GM21390 (cell line): ENCODE results near the gene ST6GALNAC3.
A peak's percentile ranks its signal among the peaks of the same experiment; 100 is the strongest.

Experiments
- ATAC-seq: cut with Tn5 transposase; IDR thresholded peaks from one replicate; pipeline ENCODE4 v1.9.1; 2021; ENCODE audit not compliant: unreplicated experiment

Gene ST6GALNAC3

GRCh38 chr1:76140227-76140626 lies 65.7 kb downstream of the ST6GALNAC3 start:
- no peak for ATAC-seq

DNA sequence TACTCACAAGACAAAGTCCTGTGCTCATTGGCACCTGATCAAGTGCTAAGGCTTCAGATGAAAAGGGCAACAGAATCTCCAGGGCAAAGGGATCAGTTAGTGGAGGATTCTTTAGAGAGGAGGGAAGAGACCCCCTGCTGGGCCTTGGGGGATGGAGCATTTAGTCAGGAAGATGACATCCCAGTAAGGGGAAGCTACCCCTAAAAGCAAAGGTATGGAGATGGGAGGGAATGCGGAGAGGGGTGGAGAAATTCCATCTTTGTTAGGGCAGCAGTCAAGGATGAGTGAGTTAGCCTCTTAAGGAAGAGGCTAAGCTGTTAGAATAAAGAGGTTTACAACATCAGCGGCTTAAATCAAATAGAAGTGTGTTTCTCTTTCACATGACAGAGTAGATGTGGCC lies 67.4 kb downstream of the ST6GALNAC3 start:
- no peak for ATAC-seq

DNA sequence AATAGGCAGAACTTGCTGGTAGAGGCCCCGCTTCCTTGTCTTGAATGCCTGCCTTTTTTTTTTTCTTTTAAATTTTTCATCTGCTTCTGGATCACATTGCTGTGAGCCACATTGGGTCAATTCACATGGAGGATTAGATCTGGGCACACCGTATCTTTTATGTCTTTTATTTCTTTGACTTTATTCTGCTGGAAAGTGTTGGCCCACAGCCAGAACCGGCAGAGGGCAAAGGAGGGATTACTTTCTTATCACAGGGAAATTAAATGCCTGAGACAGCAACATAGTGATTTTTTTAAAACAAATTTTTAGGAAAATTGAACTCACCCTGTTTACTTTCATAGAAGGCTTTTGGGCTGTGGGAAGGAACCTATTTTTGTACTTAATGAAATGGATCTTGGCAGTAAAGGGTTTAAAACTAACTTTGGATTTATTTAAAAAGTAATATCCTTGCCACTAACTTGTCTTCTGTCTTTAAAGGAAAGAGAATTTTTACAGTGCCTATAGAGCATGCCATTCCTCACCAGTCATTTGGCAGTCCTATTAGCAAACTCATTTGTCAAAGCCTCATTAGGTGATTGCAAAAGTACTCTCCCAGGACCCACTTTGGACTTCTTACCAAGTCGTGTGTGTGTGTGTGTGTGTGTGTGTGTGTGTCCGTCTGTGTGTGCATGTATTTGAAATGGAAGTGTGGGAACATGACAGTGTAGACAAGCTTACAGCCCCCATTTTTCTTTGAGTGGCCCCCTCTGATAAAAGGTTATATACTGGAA lies 68.4 kb downstream of the ST6GALNAC3 start:
- ATAC-seq: no peak

GRCh38 chr1:76144247-76144646 lies 69.7 kb downstream of the ST6GALNAC3 start:
- no peak for ATAC-seq

DNA sequence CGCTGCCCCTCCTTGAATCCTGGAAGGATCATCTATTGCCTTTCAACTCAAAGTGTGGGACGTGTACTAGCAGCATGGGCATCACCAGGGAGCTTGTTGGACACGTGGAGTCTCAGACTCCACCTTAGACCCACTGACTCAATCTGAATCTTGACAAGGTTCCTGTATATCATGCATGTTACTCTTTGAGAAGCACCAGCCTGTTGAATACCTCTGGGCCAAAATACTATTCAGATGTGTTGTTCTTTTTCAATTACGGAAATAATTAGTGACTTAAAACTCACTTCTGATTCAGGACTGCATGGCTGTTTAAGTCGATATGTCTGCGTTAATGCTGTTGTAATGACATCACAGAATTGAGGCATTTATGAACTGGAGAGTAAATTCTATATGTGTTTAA lies 70.8 kb downstream of the ST6GALNAC3 start:
- no peak for ATAC-seq

DNA sequence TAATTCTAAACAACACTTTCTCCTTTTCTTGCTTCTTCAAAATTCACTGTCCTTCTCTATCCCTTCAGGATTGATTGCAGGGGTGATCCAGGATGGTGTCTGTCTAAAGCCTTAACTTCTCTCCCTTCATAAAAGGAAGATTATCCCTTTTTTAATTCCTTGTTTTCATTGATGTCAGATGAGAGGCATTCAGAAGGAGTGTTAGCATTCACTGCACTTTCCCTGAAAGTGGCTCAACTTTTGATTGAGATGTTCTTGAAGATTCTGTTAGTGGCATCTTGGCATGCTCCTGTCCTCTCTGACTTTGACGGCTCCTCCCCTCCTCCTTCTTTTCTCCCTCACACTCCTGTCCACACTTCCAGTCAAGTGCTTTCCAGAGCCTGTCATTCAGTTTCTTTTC lies 71.6 kb downstream of the ST6GALNAC3 start:
- ATAC-seq: no peak

GRCh38 chr1:76147917-76148316 lies 73.4 kb downstream of the ST6GALNAC3 start:
- no peak for ATAC-seq

- no peak for ATAC-seq
Observed at GRCh38 chr1:76148460-76148859, 73.9 kb downstream of the ST6GALNAC3 start.

- no peak for ATAC-seq
Observed at GRCh38 chr1:76153841-76154205, 79.3 kb downstream of the ST6GALNAC3 start.

DNA sequence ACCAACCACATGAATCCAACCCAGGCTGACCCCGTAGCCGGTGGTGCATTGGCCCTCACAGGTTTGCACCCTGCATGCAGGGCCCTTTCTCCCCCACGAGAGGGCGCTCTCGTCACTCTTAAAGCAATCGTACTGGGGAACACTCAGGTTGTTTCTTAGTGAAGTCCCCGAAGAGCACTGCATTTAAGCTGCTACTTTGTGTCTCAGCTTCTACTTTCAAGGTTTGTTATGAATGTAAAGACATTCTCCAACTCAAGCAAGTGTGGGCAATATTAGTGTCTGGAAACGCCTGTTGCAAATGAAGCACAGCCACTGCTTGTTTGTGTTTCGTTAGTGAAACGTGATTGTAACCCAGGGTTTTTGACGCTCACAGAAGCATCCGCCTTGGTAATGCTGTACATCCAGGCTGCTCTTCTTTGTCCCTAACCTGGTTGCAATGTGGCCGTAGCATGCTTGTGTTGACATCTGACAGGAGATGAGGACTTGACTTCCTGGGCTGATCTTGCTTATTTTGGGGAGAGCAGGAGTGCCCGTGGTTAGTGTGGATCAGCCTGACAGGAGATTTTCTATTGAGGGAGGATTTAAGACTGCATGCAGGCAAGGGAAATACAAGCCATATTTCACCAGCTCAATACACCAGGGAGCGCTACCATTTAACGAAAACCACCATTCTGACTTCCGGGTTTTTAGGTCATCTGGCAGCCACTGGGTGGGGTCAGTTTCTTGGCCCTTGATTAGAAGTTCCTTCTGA lies 79.8 kb downstream of the ST6GALNAC3 start:
- peak; percentile 98 for ATAC-seq

GRCh38 chr1:76156987-76157386 lies 82.4 kb downstream of the ST6GALNAC3 start:
- ATAC-seq: no peak

DNA sequence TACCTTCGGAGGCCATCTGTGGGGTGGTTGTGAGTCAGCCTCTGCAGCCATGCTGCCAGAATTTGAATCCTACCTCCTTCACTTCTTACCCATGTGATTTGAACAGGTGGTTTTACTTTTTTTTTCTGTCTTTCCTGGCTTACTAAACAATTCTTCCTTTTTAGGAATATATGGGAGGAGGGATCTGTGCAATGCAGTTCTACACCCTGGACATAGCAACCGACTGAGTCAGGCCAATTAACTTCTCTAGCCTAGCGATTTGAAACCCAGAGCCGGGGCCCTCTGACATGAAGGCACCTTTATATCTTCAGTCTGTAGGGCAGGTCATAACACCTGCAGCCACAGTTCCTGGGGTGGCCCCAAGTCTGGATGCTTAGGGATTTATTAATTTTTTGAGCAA lies 83.6 kb downstream of the ST6GALNAC3 start:
- ATAC-seq: no peak

DNA sequence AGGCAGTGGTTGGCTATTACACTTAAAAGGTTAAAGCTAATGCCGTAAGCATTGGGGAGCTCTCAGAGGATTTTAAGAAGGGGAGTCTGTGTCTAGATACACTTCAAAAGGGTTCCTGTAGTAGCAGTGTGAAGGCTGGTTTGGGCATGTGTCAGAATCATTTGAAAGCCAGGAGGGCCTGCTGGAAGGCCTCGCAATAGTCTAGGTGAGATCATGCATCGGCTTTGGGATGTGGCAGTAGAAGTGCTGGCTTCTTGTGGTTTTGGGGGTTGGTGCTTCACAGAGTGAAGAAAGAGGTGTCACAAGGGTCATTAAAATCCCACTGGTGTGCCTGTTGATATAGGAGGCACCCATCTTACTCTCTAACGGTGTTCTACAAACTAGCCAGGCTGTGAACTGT lies 85.7 kb downstream of the ST6GALNAC3 start:
- ATAC-seq: no peak

- no peak for ATAC-seq
Observed at GRCh38 chr1:76161451-76161850, 86.9 kb downstream of the ST6GALNAC3 start.

DNA sequence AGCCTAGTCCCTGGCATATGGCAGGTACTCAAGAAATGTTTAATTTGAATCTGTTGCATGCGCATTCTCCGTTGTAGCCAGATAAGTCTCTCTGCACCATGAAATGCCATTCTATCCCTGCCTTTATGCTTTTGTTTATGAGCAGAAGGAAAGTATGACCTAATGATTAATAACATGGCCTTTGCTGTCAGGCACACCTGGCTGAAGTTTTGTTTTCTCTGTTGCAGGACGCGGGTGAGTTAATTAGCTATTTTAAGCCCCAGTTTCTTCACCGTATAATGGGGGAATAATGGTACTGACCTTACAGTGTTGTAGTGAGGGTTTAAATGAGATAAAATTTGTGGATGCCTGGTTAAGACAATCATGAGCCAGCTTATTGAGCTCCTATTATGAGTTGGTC lies 87.7 kb downstream of the ST6GALNAC3 start:
- ATAC-seq: no peak

GRCh38 chr1:76164165-76164564 lies 89.6 kb downstream of the ST6GALNAC3 start:
- no peak for ATAC-seq

- no peak for ATAC-seq
Observed at GRCh38 chr1:76170084-76170483, 95.5 kb downstream of the ST6GALNAC3 start.

DNA sequence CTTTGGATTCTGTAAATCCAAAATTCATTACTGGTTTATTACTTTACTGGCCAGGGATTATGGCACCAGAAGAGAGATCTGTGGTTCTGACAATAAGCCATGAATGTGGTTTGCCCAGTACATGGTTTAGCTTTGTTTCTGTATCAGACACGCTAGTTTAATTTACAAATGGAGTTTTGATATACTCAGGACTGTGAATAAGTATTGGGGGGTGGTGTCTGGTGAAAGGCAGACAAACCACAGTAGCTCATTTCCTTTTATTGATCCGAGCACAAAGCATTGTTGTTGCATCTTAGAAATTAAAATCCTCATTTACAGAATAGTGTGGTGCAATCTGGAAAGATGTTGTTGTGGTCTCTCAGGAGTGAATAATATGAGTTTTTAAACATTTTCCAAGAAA lies 96.0 kb downstream of the ST6GALNAC3 start:
- no peak for ATAC-seq

GRCh38 chr1:76176000-76176399 lies 101.5 kb downstream of the ST6GALNAC3 start:
- no peak for ATAC-seq

- ATAC-seq: no peak
Observed at GRCh38 chr1:76177615-76178014, 103.1 kb downstream of the ST6GALNAC3 start.

- ATAC-seq: no peak
Observed at GRCh38 chr1:76179219-76179698, 104.7 kb downstream of the ST6GALNAC3 start.

GRCh38 chr1:76185207-76185606 lies 110.7 kb downstream of the ST6GALNAC3 start:
- ATAC-seq: no peak
